NCI-H2107 (cell line): Measurements from ENCODE around the gene HCFC2.
A peak's percentile ranks its signal among the peaks of the same experiment; 100 is the strongest.
"Not testable (repeated sequence)": the region's sequence is repeated elsewhere in the genome, so short reads cannot be mapped to it uniquely, and the experiment has no call there.

Experiments used
- DNase-seq: peaks from one replicate; lab custom pipeline; 2025; lab: John Stamatoyannopoulos, UW

The HCFC2 gene

DNA sequence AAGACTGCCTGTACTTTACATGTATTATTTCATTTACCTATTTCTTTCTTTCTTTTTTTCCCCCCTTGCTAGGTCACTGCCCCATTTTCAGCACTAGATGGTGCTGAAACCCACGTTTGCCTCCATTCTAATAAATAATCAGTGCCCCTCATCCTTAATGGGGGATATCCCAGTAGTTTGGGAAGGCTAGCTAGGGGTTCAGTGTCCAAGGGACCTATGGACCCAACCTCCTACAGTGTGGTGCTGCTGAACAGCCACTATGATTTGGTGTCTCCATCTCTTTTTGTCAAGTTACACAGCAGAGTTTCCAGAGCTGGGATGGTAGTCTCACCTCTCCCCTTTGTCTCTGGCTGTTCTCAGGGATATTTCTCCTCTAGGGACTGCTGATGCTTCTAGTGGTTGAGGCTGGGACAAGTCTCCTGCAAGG is 6.5 kb upstream of the HCFC2 start:
- DNase-seq = no peak

DNA sequence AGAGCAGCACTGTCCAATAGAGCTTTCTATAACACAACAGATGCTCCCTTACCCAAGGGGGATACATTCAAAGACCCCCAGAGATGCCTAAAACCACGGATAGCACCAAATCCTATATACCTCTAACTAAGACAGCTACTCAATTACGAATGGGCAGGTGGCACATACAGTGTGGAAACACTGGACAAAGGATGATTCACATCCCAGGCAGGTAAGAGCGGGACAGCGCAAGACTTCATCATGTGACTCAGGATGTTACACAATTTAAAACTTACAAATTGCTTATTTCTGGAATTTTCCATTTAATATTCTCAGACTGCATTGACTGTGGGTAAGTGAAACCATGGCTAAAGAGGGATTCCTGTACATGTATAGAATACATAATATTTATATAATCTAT is 5.5 kb upstream of the HCFC2 start:
- no peak for DNase-seq

- no peak for DNase-seq
These were observed 4.4 kb upstream of the HCFC2 start for GRCh38 chr12:104059963-104060362.

GRCh38 chr12:104060791-104061190 is 3.5 kb upstream of the HCFC2 start:
- DNase-seq = no peak

- DNase-seq = peak; percentile 50
These were observed 660 bp upstream of the HCFC2 start for GRCh38 chr12:104063712-104064030.

GRCh38 chr12:104064842-104065427 is 604 bp downstream of the HCFC2 start:
- no peak for DNase-seq

DNA sequence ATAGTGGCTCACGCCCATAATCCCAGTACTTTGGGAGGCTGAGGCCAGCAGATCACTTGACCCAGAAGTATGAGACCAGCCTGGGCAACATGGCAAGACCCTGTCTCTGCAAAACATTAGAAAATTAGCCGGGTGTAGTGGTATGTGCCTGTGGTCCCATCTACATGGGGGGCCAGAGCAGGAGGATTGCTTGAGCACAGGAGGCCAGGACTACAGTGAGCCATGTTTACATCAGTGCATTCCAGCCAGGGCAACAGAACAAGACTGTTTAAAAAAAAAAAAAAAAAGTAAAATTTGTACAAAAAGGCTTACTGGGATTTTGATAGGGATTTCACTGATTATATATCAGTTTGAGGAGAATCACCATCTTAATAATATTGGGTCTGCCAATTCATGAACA is 7.8 kb downstream of the HCFC2 start:
- no peak for DNase-seq

DNA sequence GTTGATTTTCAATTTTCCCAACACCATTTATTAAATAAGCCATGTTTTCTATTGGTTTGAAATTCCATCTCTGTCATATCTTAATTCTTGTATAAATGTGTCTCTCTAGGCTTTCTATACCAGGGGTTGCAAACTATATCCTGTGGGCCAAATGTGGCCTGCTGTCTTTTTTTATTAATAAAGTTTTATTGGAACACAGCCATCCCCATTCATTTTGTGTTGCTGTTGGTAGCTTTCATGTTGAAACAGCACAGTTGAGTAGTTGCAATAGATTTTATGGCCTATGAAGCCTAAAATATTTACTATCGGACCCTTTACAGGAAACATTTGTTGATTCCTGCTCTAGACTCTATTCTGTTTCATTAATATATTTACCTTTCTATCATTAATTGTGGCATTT is 9.4 kb downstream of the HCFC2 start:
- DNase-seq = no peak

DNA sequence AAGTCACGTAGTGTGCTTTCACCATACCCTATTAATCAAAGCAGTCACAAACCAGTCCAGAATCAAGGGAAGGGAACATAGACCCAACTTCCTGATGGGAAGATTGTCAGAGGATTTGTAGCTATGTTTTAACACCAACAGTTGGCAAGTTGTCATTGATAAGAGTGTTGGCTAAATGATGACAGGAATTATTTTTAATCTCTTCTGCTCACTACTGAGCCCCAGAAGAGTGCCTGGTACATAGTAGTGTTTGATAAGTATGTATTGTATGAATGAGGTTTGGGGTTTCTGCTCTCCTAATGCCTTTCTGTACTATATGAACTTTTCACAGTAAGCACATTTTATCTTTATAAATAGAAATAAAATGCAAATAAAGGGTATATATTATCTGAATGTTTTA is 14.7 kb downstream of the HCFC2 start:
- no peak for DNase-seq

GRCh38 chr12:104080764-104081163 is 16.4 kb downstream of the HCFC2 start:
- no peak for DNase-seq

GRCh38 chr12:104083769-104084475 is 19.6 kb downstream of the HCFC2 start:
- DNase-seq = no peak

DNA sequence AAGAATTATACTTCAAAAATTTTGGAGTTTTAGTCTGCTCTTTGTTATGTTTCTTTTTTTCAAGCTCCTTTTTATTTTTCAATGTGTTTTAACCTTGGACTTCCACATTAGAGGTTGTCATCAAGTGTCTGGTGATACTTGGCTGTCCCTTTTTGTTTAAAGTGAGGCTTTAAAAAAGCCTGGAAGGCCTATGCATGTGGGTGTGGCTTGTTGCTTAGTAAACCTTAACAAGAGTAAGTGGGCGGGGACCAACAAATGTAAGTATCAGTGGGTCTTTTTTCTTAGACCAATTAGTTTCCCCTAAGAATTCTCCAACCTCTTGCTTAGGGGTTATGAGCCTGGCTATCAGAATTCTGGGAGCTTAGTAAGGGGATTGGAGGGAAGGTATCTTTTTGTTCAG is 26.4 kb downstream of the HCFC2 start:
- DNase-seq = no peak

GRCh38 chr12:104091136-104091535 is 26.8 kb downstream of the HCFC2 start:
- no peak for DNase-seq

DNA sequence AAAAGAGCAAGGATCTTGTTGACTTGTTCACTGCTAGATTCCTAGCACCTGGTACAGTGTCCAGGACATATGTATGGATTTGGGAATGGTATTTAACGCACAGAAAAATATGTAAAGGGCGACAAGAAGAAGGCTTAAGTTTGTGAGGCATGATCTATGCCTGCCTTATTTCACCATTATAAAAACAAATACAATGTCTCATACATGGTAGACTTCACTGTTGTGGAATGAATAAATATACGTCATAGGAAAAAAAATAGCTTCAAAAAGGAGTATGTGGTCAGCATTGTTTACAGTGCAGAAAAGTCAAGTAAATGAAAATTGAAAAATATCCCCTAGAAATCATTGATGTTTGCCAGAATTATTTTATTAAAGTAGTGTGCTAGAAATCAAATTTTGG is 30.0 kb downstream of the HCFC2 start:
- DNase-seq = no peak

GRCh38 chr12:104095289-104095688 is 31.0 kb downstream of the HCFC2 start:
- no peak for DNase-seq

GRCh38 chr12:104097954-104098353 is 33.6 kb downstream of the HCFC2 start:
- DNase-seq = no peak

DNA sequence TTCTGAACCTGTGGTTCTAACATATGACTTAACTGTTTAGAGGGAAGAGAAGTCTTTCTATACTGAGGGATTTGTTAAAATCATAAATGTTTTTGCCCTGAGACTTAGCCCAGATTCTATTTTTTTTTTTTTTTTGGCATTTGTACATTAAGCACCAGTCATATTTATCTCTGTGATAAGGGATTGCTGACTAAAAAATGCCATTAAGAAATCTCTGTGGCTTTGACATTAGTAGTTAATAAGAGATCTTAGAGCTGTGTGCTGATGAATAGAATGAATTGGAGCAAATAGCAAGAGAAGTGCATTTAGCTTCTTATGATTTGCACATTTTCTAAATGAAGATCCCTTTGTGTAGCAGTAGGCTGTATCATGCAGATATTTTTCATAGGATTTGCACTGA is 41.1 kb downstream of the HCFC2 start:
- no peak for DNase-seq

DNA sequence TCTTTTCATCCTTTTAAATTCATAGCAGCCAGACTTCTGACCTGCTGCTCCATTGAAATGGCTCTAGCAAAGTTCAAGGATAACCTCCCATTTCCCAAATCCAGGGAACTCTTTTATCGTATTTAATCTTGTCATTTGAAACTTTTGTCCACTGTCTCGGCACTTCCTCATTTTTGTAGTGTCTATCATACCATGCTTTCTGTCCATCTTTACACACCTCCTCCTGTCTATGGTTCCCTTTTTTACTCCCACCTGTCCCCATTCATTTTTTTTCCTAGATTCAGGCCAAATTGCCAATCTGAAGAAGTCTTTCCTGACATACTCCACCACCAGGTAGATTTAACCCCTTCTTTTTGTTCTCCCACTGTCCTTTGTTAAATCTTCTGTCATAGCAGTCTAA is 42.6 kb downstream of the HCFC2 start:
- no peak for DNase-seq

GRCh38 chr12:104108755-104109445 is 44.6 kb downstream of the HCFC2 start:
- DNase-seq = peak; percentile 43

GRCh38 chr12:104109446-104110271 is 45.3 kb downstream of the HCFC2 start:
- DNase-seq = no peak

DNA sequence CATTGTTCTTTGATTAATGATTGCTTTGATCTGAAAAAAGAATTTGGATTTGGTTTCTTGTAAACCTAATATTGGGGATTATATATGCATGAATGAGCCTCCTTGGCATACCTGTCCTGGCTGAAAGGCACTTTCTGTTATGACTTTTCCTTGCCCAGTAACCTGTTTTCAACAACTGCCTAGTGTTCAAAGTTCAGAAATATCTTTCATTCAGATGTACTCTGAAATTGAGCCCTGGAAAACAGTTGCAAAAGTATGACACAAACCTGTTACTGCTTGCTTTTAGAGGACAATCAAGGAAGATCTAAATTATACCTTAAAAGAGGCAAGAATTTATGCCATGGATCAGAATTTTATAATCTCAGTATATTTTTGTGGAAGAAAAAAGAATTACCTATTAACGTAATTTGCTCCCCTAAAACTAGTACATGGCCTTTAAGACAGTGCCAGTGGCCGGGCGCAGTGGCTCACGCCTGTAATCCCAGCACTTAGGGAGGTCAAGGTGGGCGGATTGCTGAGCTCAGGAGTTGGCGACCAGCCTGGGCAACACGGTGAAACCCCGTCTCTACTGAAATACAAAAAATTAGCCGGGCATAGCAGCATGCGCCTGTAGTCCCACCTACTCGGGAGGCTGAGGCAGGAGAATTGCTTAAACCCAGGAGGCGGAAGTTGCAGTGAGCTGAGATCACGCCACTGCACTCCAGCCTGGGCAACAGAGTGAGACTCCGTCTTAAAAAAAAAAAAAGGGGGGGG is 50.7 kb downstream of the HCFC2 start:
- not testable (repeated sequence) for DNase-seq

DNA sequence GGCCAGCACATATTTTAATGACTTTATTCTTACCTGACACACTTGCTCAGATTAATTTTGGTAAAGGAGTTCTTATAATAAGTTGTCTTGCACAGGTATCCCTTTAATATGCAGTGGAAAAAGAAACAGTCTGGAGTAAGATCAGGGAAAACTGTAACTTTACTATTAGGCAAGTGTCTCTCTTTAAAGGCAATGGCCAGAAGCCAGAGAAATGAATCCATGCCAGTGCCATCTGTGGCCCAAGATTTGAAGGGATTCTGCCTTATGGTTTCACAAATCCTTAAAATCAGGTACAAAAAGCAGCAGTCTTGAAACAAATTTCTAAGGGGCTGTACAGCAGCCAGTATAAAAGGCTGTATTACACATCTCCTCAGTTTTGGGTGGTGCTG is 51.2 kb downstream of the HCFC2 start:
- DNase-seq = no peak
